Measurements from ENCODE around the gene LMF1.
"Not testable (repeated sequence)": the region's sequence is repeated elsewhere in the genome, so short reads cannot be mapped to it uniquely, and the experiment has no call there.

- TF ChIP-seq, protein P1, sequence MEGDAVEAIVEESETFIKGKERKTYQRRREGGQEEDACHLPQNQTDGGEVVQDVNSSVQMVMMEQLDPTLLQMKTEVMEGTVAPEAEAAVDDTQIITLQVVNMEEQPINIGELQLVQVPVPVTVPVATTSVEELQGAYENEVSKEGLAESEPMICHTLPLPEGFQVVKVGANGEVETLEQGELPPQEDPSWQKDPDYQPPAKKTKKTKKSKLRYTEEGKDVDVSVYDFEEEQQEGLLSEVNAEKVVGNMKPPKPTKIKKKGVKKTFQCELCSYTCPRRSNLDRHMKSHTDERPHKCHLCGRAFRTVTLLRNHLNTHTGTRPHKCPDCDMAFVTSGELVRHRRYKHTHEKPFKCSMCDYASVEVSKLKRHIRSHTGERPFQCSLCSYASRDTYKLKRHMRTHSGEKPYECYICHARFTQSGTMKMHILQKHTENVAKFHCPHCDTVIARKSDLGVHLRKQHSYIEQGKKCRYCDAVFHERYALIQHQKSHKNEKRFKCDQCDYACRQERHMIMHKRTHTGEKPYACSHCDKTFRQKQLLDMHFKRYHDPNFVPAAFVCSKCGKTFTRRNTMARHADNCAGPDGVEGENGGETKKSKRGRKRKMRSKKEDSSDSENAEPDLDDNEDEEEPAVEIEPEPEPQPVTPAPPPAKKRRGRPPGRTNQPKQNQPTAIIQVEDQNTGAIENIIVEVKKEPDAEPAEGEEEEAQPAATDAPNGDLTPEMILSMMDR (IDR thresholded peaks at IDR 0.05) = not testable (repeated sequence)
- TF ChIP-seq POLR2A, EP300, POLR2AphosphoS5 (IDR thresholded peaks at IDR 0.05): not testable (repeated sequence)
Measured at GRCh38 chr16:947922-948303, 22.9 kb downstream of the LMF1 start.
